ENCODE data around the gene TAPBP. TPM values are rescaled to one million over a fixed set of nuclear protein-coding genes. Genes with fewer than 3 reads are reported as not detected.

The TAPBP gene
- polyA plus RNA-seq, 2 of the 4 experiments (the other 2 are of a cell fraction) = 16.8 to 37.5 TPM

- no peak for TF ChIP-seq CBX2 (IDR thresholded peaks at IDR 0.05; ENCODE audit: borderline replicate concordance, low read depth)
- TF ChIP-seq RFX5 (IDR thresholded peaks at IDR 0.05) = no peak
- TF ChIP-seq ZFP36 (IDR thresholded peaks at IDR 0.05; ENCODE audit: borderline replicate concordance, partially characterized antibody) = no peak
- no peak for TF ChIP-seq ZSCAN20 (CRISPR knock-in tag; IDR thresholded peaks at IDR 0.05)
- TF ChIP-seq HOXB5 (CRISPR knock-in tag; IDR thresholded peaks at IDR 0.05) = no peak
- no peak for TF ChIP-seq POLR2A (IDR thresholded peaks at IDR 0.05; ENCODE audit: low read length)
- no peak for TF ChIP-seq NPAS2 (CRISPR knock-in tag; IDR thresholded peaks at IDR 0.05; ENCODE audit: borderline replicate concordance)
- TF ChIP-seq ATOH8 (CRISPR knock-in tag; IDR thresholded peaks at IDR 0.05; ENCODE audit: low read depth) = no peak
Measured at GRCh38 chr6:33333666-33334065, 19.8 kb upstream of the TAPBP start (continued).

DNA sequence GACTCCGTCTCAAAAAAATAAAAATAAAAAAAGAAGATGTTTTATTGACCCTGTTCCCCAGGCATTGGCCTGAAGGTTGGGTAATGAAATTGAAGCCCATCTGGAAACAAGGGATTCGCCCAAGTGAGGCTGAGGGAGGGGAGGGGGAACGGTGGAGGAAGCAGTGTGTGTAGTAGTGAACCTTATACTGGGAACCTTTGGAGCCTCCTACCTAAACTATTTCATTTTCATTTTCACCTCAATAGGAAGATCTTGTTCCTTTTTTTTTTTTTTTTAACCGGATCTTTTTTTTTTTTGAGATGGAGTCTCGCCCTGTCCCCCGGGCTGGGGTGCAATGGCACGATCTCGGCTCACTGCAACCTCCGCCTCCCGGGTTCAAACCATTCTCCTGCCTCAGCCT lies 16.9 kb upstream of the TAPBP start:
- CTCF ChIA-PET = no interaction called here
- FAIRE-seq = no peak
- Histone ChIP-seq H3K4me3 (no peak overlapping the region), H3K4me2 (no peak overlapping the region), H3K27ac (no peak overlapping the region), H3K4me1 (no peaks in the 10 kb centered on the region), H3K9me3 (no peaks in the 10 kb centered on the region)
- TF ChIP-seq POLR2AphosphoS2 (conservative IDR thresholded peaks at IDR 0.05; ENCODE audit: low read length) (no peak), MYC (IDR thresholded peaks at IDR 0.05; ENCODE audit: borderline replicate concordance, low read length) (no peak)
- 68% methylated on average over 10 of the region's 10 CpGs for WGBS (ENCODE audit: missing lambda C conversion rate)
- no peak for DNase-seq (ENCODE audit: low read depth in 1 of 2, low spot score in 1 of 2)
- POLR2A ChIA-PET = no interaction called here
- ATAC-seq = no peak

GRCh38 chr6:33329058-33329457 lies 15.2 kb upstream of the TAPBP start:
- ChIA-PET POLR2A (interaction anchor here (1.2 kb wide), 1 partner anchor 11 kb away, joined by 3 read pairs; no protein-coding TSS in a partner anchor), CTCF (interaction anchor here (0.5 to 0.6 kb wide), 2 partner anchors 19 to 22 kb away, joined by 3 to 4 read pairs; no protein-coding TSS in a partner anchor)
- peak in 1 of 2 experiments; percentile 26; a peak in 1 of 6 replicates for ATAC-seq
- no peak for FAIRE-seq
- Histone ChIP-seq H3K27ac (no peak overlapping the region), H3K4me2 (no peak overlapping the region), H3K4me3 (no peak overlapping the region), H3K9me3 (no peaks in the 10 kb centered on the region), H3K4me1 (peaks cover 3% of the 10 kb centered on the region)
- DNase-seq (ENCODE audit: low read depth in 1 of 2, low spot score in 1 of 2) = no peak
- WGBS (ENCODE audit: missing lambda C conversion rate) = 30% methylated on average over 2 of the region's 5 CpGs
- no peak for TF ChIP-seq SREBF2 (IDR thresholded peaks at IDR 0.05)

DNA sequence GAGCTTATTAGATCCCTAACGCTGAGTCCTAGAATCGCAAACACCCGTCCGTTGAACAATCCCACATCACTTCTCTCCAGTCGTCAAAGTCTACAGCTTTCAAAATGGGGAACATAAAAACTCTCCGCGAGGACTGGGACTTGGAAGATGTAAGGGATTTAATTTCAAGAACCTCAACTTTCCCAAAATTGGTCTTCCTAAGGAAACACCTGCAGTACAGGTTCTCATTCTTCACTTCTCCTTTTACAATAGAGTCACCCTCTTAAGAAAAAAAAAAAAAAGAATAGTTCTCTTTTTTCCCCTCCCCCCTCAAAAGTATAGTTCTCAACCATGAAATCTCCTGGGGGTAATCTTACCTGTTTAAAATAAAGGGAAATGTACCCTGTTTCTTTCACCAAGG lies 10.2 kb upstream of the TAPBP start:
- peak overlapping the region; percentile 70 to 97; a peak in 5 of 6 replicates for H3K27ac ChIP-seq
- POLR2A ChIA-PET = no interaction called here
- CTCF ChIA-PET = interaction anchor here (2.4 kb wide), 1 partner anchor 21 kb away, joined by 11 read pairs; no protein-coding TSS in a partner anchor
- H3K9me3 ChIP-seq = no peaks in the 10 kb centered on the region
- peaks cover 23% of the 10 kb centered on the region for H3K4me1 ChIP-seq
- WGBS (ENCODE audit: missing lambda C conversion rate) = 73% methylated on average over 7 of the region's 7 CpGs
- ATAC-seq (no peak), FAIRE-seq (no peak), DNase-seq (ENCODE audit: low read depth in 1 of 2, low spot score in 1 of 2) (no peak)
- TF ChIP-seq MAZ (IDR thresholded peaks at IDR 0.05; ENCODE audit: borderline replicate concordance, low read depth, low read length) (no peak), BHLHE40 (IDR thresholded peaks at IDR 0.05; ENCODE audit: low read depth, low read length) (no peak), GATA3 (IDR thresholded peaks at IDR 0.05; ENCODE audit: borderline replicate concordance) (no peak), HMGXB4 (CRISPR knock-in tag; IDR thresholded peaks at IDR 0.05; ENCODE audit: borderline replicate concordance) (no peak)
- TF ChIP-seq, protein P1, sequence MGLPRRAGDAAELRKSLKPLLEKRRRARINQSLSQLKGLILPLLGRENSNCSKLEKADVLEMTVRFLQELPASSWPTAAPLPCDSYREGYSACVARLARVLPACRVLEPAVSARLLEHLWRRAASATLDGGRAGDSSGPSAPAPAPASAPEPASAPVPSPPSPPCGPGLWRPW (IDR thresholded peaks at IDR 0.05) = no peak
- H3K4me2 ChIP-seq = peak overlapping the region; percentile 96
- H3K4me3 ChIP-seq = peak overlapping the region; percentile 51; the same call in 2 of the 3 replicates

DNA sequence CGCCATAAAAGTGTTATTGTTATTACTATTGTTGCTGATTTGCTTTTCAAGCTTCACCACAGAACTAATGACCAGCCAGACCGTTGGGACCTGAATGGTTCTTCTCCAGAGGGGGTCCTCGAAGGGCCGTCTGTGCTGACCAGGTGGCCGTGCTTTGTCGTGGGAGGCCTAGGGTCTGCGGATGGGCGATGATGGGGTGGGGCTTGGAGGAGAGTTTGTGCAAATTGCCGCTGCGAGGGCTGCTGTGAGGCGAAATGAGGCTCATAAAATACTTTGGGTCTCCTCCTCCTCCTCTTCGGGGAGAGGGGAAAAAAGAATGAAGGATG lies 9.7 kb upstream of the TAPBP start:
- ATAC-seq (peak in 1 of 2 experiments; percentile 1; a peak in 1 of 6 replicates), DNase-seq (ENCODE audit: low read depth in 1 of 2, low spot score in 1 of 2) (no peak), FAIRE-seq (no peak)
- H3K27ac ChIP-seq = peak overlapping the region; percentile 70 to 97
- H3K9me3 ChIP-seq = no peaks in the 10 kb centered on the region
- H3K4me1 ChIP-seq = peaks cover 29% of the 10 kb centered on the region
- WGBS (ENCODE audit: missing lambda C conversion rate) = 21% methylated on average over 7 of the region's 12 CpGs
- CTCF ChIA-PET = no interaction called here
- H3K4me3 ChIP-seq = peak overlapping the region; percentile 51
- TF ChIP-seq MAX (IDR thresholded peaks at IDR 0.05) (0 out of 2 replicates have a peak, but pooled peaks have one; percentile 0), ZFP36 (IDR thresholded peaks at IDR 0.05; ENCODE audit: borderline replicate concordance, partially characterized antibody) (no peak), REST (IDR thresholded peaks at IDR 0.05) (peak; percentile 58; the same call in 1 of the 2 replicates), FOXS1 (CRISPR knock-in tag; IDR thresholded peaks at IDR 0.05) (no peak), CHD2 (IDR thresholded peaks at IDR 0.05; ENCODE audit: low read length, partially characterized antibody) (no peak)
- peak overlapping the region; percentile 96 for H3K4me2 ChIP-seq
- POLR2A ChIA-PET = no interaction called here
